HL-60 (cell line): ENCODE data around the gene LSS.

Source experiments
- DNase-seq, 2 experiments: peaks; one replicate each; pipeline ENCODE4 v3.0.0-alpha.2; 2010 to 2020; ENCODE audit warnings: low read depth in 1 of 2, low spot score in 1 of 2
- H3K27ac ChIP-seq: fragments of 250-450 bp; sonication (Bioruptor Pico); replicated peaks from 2 replicates; pipeline ENCODE4 v1.5.1; 2020; ENCODE audit warnings: mild to moderate bottlenecking, moderate library complexity
- H3K27me3 ChIP-seq: fragments of 250-450 bp; sonication (Bioruptor Pico); 2 replicates; pipeline ENCODE4 v1.5.1; 2021; ENCODE audit warnings: mild to moderate bottlenecking, moderate library complexity; ENCODE audit not compliant: insufficient read depth, poor library complexity, severe bottlenecking
- H3K4me3 ChIP-seq: replicated peaks from 2 replicates; pipeline ENCODE4 v1.5.1; 2011; ENCODE audit warnings: mild to moderate bottlenecking, control low read depth, low read length; ENCODE audit not compliant: insufficient read depth
- CTCF ChIP-seq: IDR thresholded peaks from one replicate; pipeline ENCODE4 v1.5.1; 2011; ENCODE audit warnings: low read length, control low read depth, inconsistent platforms; ENCODE audit not compliant: insufficient read depth
- GABPA ChIP-seq: IDR thresholded peaks from 2 replicates; pipeline ENCODE4 v1.6.1; 2012; ENCODE audit warnings: low read depth
- POLR2AphosphoS5 ChIP-seq: IDR thresholded peaks from 2 replicates; pipeline ENCODE4 v1.6.1; 2012; ENCODE audit warnings: low read depth
- REST ChIP-seq: IDR thresholded peaks from 2 replicates; pipeline ENCODE4 v1.6.1; 2012; ENCODE audit warnings: low read depth; ENCODE audit not compliant: insufficient replicate concordance
- SPI1 ChIP-seq: IDR thresholded peaks from 2 replicates; pipeline ENCODE4 v1.6.1; 2012; ENCODE audit warnings: low read depth, mild to moderate bottlenecking, borderline replicate concordance

The LSS gene

GRCh38 chr21:46220847-46221246 lies 7.7 kb downstream of the LSS start:
- no peak overlapping the region for H3K4me3 ChIP-seq
- H3K27me3 ChIP-seq = no peaks in the 10 kb centered on the region
- TF ChIP-seq REST (no peak), CTCF (no peak), SPI1 (no peak), GABPA (no peak), POLR2AphosphoS5 (no peak)
- no peak overlapping the region for H3K27ac ChIP-seq
- no peak for DNase-seq

- TF ChIP-seq CTCF (no peak), GABPA (no peak), REST (no peak), POLR2AphosphoS5 (no peak), SPI1 (no peak)
- no peak overlapping the region for H3K27ac ChIP-seq
- no peak for DNase-seq
These were observed 8.2 kb downstream of the LSS start for GRCh38 chr21:46220275-46220810.

GRCh38 chr21:46219591-46220239 lies 8.9 kb downstream of the LSS start:
- H3K27ac ChIP-seq = no peak overlapping the region
- H3K4me3 ChIP-seq = no peak overlapping the region
- no peak for DNase-seq
- TF ChIP-seq REST = no peak
- TF ChIP-seq GABPA = no peak
- no peak for TF ChIP-seq POLR2AphosphoS5
- no peak for TF ChIP-seq SPI1
- TF ChIP-seq CTCF = no peak
- H3K27me3 ChIP-seq = no peaks in the 10 kb centered on the region

More at GRCh38 chr21:46220275-46220810, 8.2 kb downstream of the LSS start:
- Histone ChIP-seq H3K27me3 (no peaks in the 10 kb centered on the region), H3K4me3 (no peak overlapping the region)
